IPS-NIHi7 (cell line): ENCODE results near the gene HCAR1.
"Not testable (repeated sequence)": the region's sequence is repeated elsewhere in the genome, so short reads cannot be mapped to it uniquely, and the experiment has no call there.

ENCODE experiments used
- DNase-seq: peaks from one replicate; pipeline ENCODE4 v3.0.0; 2012; ENCODE audit warnings: mixed read lengths; ENCODE audit errors: extremely low spot score

Gene HCAR1

DNA sequence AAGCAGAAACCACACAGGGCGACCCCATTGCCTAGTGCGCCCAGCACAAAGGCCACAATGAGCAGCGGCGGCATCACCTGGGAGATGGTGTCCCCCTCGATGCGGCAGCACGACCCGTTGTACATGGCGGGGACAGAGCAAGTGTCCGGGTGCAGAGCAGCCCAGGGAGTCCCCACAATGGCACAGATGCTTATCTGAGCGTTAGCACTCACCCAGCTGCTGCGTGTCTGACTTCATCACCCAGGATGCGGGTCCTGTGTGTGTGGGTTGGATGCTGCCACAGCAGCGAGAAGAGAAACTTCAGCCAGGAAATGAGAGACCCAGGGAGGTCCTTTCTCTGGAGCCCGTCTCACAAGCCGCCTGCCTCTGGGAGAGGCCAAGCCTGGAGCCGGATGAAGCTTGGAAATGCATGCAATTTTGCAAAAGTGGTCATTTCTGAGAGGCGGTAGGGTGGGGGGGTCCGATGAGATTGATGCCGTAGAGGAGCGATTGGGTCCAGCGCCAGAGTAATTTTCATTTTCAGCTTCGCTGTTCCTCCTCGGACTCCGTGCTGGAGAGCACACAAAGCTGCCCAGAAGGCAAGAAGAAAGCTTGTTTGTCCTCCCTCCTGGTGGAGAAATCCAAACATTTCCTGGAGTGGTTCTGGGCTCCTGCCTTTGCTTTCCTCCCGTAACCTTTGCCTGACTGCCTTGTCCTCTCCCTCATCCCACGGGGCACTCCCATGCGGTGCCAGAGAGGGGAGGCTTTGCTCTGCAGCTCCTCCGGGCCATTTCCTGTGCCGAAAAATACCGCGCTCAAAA is at the start of gene HCAR1:
HCAR1 (minus strand) TSS at position 630 of the 800 bp plus-strand sequence; CDS start at position 125, 505 bp downstream.
- no peak for DNase-seq

- no peak for DNase-seq
Observed at GRCh38 chr12:122757568-122757967, 26.9 kb upstream of the HCAR1 start.

GRCh38 chr12:122754790-122755189 is 24.1 kb upstream of the HCAR1 start:
- no peak for DNase-seq

GRCh38 chr12:122753319-122753650 is 22.6 kb upstream of the HCAR1 start:
- no peak for DNase-seq

- peak; percentile 95 for DNase-seq
Observed at GRCh38 chr12:122752464-122753318, 22.0 kb upstream of the HCAR1 start, which contains the start of gene DENR. TSS of gene DENR (plus strand) at chr12:122752824. CDS start at chr12:122753702, 878 bp downstream.

DNA sequence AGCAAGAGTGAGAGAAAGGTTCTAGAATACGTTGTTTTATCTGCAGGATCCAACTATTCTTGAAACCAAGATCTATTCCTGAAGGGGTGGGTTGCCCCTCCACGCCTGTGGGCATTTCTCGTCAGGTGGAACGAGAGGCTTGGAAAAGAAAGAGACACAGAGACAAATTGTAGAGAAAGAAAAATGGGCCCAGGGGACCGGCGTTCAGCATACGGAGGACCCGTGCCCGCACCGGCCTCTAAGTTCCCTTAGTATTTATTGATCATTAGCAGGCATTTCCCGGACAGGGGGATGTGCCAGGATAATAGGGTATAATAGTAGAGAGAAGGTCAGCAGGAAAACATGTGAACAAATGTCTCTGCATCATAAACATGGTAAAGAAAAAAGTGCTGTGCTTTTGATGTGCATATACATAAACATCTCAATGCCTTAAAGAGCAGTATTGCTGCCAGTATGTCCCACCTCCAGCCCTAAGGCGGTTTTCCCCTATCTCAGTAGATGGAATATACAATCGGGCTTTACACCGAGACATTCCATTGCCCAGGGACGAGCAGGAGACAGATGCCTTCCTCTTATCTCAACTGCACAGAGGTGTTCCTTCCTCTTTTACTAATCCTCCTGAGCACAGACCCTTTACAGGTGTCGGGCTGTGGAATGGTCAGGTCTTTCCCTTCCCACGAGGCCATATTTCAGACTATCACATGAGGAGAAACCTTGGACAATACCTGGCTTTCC is 20.3 kb upstream of the HCAR1 start:
- not testable (repeated sequence) for DNase-seq

DNA sequence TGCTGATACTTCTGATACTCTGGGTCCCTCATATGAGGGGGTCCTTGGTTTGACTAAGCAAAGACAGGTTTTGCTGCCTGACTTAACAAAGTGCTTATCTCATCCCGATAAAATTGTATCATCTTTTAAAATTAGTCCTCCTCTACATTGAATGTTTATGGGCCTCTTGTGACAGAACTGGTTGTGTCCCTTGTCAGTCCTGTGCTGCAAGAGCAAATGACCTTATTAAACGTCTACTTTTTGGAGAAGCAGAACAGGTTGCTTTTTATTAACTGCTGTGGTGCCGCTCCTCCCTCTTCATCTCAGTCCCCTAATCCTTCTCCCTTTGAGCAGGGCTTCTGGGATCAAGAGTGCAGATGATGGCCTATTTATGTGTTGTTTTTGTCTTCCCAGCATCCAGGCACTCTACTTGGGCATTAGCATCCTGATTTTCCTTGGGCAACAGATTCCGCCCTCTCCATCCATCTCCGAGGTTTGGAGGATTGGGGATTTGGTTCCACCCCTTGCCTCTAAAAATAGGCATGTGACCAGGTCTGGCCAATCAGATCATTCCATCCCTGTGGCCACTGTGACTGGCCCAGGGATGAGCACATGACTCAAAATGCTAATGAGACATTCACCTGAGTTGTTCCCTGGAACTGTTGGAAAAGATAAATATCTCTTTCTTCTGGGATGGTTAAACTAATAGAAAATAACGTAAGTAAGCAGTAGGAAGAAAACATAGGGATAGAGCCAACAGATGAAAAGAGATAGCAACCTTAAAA is 19.1 kb upstream of the HCAR1 start:
- DNase-seq, result peak; percentile 50

DNA sequence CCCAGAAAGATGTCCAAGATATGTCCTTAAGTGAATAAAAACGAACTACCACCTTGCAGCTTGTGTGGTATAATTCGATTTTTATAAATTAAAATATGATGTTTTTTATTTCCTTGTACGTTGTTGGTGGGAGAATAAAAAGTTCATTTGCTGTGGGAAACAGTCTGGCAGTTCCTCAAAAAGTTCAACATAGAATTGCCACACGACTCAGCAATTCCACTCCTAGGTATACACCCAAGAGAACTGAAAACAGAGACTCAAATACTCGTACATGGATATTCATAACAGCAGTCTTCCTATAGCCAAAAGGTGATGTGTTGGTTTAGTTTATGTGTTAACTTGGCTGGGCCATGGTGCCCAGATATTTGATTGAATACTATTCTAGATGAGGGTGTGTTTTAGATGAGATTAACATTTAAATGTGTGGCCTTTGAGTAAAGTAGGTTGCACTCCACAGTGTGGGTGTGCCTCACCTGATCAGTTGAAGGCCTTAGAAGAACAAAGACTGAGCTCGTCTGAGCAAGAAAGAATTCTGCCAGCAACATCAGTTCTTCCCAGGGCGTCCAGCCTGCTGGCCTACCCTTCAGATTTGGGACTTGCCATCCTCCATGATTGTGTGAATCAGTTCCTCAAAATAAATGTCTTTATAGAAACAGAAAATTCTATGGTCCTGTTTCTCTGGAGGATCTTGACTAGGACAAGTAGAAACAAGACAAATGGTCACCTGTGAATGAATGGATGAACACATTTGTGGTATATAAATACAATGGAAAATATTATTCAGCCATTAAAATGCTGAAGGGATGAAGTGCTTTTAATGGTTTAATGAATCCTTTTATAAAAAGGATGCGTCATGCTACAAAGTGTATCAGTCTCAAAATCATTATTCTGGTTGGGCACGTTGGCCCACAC is 16.8 kb upstream of the HCAR1 start:
- DNase-seq, result no peak

DNA sequence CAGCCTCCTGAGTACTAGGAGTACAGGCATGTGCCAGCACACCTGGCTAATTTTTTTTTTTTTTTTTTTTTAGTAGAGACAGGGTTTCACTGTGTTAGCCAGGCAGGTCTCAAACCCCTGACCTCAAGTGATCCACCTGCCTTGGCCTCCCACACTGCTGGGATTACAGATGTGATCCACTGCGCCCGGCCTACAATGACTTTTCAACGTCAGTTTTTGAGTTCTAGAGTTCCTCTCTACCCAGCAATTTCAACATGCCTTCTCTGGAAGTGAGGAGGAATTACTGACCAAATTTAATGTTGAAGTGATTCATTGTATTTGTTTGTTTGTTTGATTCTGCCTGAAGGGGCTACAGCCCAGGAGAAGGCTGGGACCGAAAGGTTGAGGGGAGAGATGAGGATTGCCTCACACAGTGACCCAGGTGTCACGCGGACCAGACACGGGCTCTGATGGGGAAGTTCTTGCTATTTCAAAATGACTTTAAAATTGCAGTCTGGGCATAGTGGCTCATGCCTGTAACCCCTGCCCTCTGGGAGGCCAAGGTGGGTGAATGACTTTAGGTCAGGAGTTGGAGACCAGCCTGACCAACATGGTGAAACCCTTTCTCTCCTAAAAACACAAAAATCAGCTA is 13.4 kb upstream of the HCAR1 start:
- no peak for DNase-seq

DNA sequence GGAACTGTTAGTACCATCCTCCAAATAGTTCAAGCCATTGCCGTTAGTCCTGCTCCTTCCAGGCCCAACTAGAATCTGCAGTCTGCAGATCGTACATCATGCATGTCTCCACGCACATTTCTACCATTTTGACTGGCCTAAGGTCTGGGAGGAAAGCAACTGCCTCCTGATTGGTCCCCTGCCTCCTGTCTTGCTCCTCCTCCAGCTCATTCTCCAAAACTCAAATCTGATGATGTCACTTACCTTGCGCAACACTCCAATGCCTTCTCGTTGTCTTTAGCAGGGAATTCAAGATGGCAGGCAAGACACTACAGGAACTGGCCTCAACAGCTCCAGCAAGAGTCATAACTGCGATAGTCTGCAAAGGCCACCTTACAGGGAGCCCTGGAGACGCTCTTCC is 9.7 kb upstream of the HCAR1 start:
- DNase-seq, result no peak

GRCh38 chr12:122738571-122738970 is 7.9 kb upstream of the HCAR1 start:
- no peak for DNase-seq

- DNase-seq, result no peak
Observed at GRCh38 chr12:122732611-122733010, 2.0 kb upstream of the HCAR1 start.

DNA sequence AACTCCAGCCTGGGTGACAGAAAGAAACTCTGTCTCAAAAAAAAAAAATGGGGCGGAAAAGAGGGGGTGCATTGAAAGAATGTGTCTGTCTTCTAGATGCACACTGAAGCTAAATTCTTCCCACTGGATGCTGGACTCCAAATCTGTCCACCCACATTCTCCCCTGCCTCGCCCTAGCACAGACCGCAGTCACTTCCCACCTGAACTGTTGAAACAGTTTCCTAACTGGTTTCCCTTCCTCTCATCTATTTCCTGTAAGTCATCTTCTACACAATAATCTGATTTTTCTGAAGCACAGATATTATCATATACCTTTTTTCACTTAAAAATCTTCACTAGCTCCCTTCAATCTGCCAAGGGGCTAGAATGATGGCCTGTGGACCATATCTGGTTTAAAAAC is 1.5 kb upstream of the HCAR1 start:
- DNase-seq, result no peak

DNA sequence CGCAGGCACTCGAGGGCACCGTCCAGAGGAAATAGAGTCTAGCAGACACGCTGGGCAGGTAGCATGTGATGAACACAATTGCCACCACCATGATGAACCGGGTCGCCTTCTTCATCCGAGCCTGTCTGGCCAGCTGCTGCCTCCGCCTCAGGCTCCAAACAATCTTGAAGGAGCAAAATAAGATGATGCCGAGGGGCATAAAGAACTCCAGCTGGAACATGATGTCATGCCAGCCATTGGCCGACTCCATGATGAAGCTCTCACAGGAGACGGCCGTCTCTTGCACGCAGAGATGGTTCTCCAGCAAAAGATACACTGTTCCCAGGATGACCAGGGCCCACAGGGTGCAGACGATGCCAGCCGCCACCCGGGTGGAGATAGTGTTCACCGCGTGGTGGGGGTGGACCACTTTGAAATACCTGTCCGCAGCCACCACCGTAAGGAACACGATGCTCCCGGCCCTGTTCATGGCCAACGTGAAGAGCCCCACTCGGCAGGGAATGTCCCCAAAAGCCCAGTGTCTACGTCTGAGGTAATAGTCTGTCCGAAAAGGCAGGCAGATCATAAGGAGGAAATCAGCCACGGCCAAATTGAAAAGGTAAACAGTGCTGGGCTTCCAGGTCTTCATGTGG is 945 bp downstream of the HCAR1 start:
- DNase-seq, result no peak

GRCh38 chr12:122726080-122726558 is 4.5 kb downstream of the HCAR1 start:
- DNase-seq, result peak; percentile 53

DNA sequence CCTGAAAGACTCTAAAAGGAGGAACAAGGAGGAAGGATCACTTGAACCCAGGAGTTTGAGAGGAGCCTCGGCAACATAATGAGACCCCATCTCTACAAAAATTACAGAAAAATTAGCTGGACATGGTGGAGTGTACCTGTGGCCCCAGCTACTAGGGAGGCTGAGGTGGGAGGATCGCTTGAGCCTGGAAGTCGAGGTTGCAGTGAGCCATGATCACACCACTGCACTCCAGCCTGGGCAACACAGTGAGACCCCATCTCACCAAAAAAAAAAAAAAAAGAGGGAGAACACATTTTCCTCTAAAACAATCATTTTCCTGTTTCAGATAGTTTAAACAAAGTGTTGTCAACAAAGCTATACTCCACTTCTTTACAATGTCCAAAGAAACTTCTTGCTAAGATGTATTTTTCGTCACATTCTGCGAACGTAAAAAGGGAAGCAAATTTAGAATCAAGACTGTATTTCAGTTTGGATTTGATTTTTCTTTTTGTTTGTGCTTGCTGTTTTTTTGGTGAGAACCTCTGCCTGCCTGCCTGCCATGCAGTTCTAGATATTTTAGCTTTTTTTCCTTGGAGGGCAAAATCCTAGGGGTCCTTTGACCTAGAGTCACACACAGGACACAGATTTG is 5.1 kb downstream of the HCAR1 start:
- DNase-seq, result no peak

DNA sequence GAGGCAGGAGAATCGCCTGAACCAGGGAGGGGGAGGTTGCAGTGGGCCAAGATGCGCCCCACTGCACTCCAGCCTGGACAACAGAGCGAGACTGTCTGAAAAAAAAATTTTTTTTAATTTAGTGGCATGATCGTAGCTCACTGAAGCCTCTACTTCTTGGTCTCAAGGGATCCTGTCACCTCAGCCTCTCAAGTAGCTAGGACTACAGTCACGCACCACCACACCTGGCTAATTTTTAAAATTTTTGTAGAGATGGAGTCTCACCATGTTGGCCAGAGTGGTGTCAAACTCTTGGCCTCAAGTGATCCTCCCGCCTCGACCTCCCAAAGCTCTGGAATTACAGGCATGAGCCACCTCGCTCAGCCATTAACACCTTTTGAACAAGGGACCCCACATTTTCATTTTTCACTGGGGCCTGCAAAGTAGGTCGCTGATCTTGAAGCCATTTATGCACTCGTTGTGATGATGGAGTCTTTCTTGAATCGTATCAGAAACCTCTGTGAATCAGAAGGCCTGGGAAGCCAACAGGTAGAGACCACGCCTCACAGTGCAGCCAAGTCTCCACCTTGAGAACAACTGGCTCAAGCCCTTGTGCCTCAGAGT is 5.9 kb downstream of the HCAR1 start:
- no peak for DNase-seq

- DNase-seq, result no peak
Observed at GRCh38 chr12:122722387-122722786, 8.3 kb downstream of the HCAR1 start.
